KG1 (cell line): Measurements from ENCODE around the gene GNAQ.

ENCODE experiments used
- DNase-seq: peaks from one replicate; lab custom pipeline; 2025; lab: John Stamatoyannopoulos, UW

GNAQ gene

GRCh38 chr9:78031893-78032729 lies 500 bp upstream of the GNAQ start:
- peak; percentile 77 for DNase-seq

- no peak for DNase-seq
These were observed 813 bp downstream of the GNAQ start for GRCh38 chr9:78030553-78031443.

GRCh38 chr9:78030296-78030552 lies 1.4 kb downstream of the GNAQ start:
- DNase-seq: no peak

- DNase-seq: no peak
These were observed 1.9 kb downstream of the GNAQ start for GRCh38 chr9:78029551-78030295.

- no peak for DNase-seq
These were observed 2.7 kb downstream of the GNAQ start for GRCh38 chr9:78028926-78029325.

GRCh38 chr9:78026947-78027346 lies 4.7 kb downstream of the GNAQ start:
- DNase-seq: no peak

- DNase-seq: no peak
These were observed 5.2 kb downstream of the GNAQ start for GRCh38 chr9:78026416-78026815.

GRCh38 chr9:78025186-78025585 lies 6.4 kb downstream of the GNAQ start:
- no peak for DNase-seq

- DNase-seq: peak; percentile 61
These were observed 8.4 kb downstream of the GNAQ start for GRCh38 chr9:78023003-78023741.

GRCh38 chr9:78021697-78022096 lies 9.9 kb downstream of the GNAQ start:
- DNase-seq: no peak

- no peak for DNase-seq
These were observed 14.4 kb downstream of the GNAQ start for GRCh38 chr9:78017190-78017693.

- no peak for DNase-seq
These were observed 16.4 kb downstream of the GNAQ start for GRCh38 chr9:78015241-78015640.

GRCh38 chr9:78014776-78015175 lies 16.8 kb downstream of the GNAQ start:
- DNase-seq: no peak

- DNase-seq: no peak
These were observed 17.7 kb downstream of the GNAQ start for GRCh38 chr9:78013934-78014333.

- DNase-seq: no peak
These were observed 20.6 kb downstream of the GNAQ start for GRCh38 chr9:78011049-78011448.

GRCh38 chr9:78010445-78010844 lies 21.2 kb downstream of the GNAQ start:
- DNase-seq: no peak

- no peak for DNase-seq
These were observed 22.4 kb downstream of the GNAQ start for GRCh38 chr9:78009186-78009585.

- DNase-seq: no peak
These were observed 24.9 kb downstream of the GNAQ start for GRCh38 chr9:78006734-78007133.

GRCh38 chr9:78005231-78006002 lies 26.2 kb downstream of the GNAQ start:
- no peak for DNase-seq

- DNase-seq: no peak
These were observed 27.0 kb downstream of the GNAQ start for GRCh38 chr9:78004478-78005229.
